Neural progenitor cell (in vitro differentiated cells): ENCODE results near the gene SIPA1L3. TPM values are rescaled to one million over a fixed set of nuclear protein-coding genes. Genes with fewer than 3 reads are reported as not detected.

Experiments
- DNase-seq: peaks from one replicate; pipeline ENCODE4 v3.0.0-alpha.2; 2016; ENCODE audit warnings: low spot score
- H2AFZ ChIP-seq: fragments of 200-600 bp; sonication (generic); replicated peaks from 2 replicates; pipeline ENCODE4 v1.6.1; 2016; ENCODE audit warnings: antibody characterized with exemption
- H3F3A ChIP-seq: fragments of 200-600 bp; sonication (generic); 2 replicates; pipeline ENCODE4 v1.6.1; 2016; ENCODE audit warnings: antibody characterized with exemption, low read depth
- H3K27ac ChIP-seq: fragments of 200-600 bp; sonication (generic); 2 replicates; pipeline ENCODE4 v1.5.1; 2016; ENCODE audit warnings: mild to moderate bottlenecking
- H3K27me3 ChIP-seq: fragments of 200-600 bp; sonication (generic); 2 replicates; pipeline ENCODE4 v1.6.1; 2016; ENCODE audit warnings: mild to moderate bottlenecking, moderate library complexity
- H3K36me3 ChIP-seq: fragments of 200-600 bp; sonication (generic); 2 replicates; pipeline ENCODE4 v1.5.1; 2016
- H3K4me1 ChIP-seq: fragments of 200-600 bp; sonication (generic); 2 replicates; pipeline ENCODE4 v1.6.1; 2016; ENCODE audit warnings: mixed run types
- H3K4me2 ChIP-seq: fragments of 200-600 bp; sonication (generic); 2 replicates; pipeline ENCODE4 v1.6.1; 2016
- H3K4me3 ChIP-seq: fragments of 200-600 bp; sonication (generic); 2 replicates; pipeline ENCODE4 v1.5.1; 2016
- H3K79me2 ChIP-seq: fragments of 200-600 bp; sonication (generic); 2 replicates; pipeline ENCODE4 v1.6.1; 2016; ENCODE audit warnings: low read depth
- H3K9ac ChIP-seq: fragments of 200-600 bp; sonication (generic); 2 replicates; pipeline ENCODE4 v1.6.1; 2016
- H3K9me3 ChIP-seq: fragments of 200-600 bp; sonication (generic); 2 replicates; pipeline ENCODE4 v1.5.1; 2016; ENCODE audit warnings: low read depth
- H4K20me1 ChIP-seq: fragments of 200-600 bp; sonication (generic); 2 replicates; pipeline ENCODE4 v1.6.1; 2016; ENCODE audit warnings: low read depth
- H3K27ac Mint-ChIP-seq: 3 replicates; pipeline ENCODE4 v1.8.0; 2021; ENCODE audit warnings: mixed read lengths
- H3K27me3 Mint-ChIP-seq: 2 replicates; pipeline ENCODE4 v1.8.0; 2022; ENCODE audit warnings: low read depth, mild to moderate bottlenecking, inconsistent platforms, moderate library complexity, mixed read lengths; ENCODE audit not compliant: insufficient read depth
- H3K36me3 Mint-ChIP-seq: 3 replicates; pipeline ENCODE4 v1.8.0; 2021; ENCODE audit warnings: mixed read lengths
- H3K4me1 Mint-ChIP-seq: 3 replicates; pipeline ENCODE4 v1.8.0; 2021; ENCODE audit warnings: mixed read lengths
- H3K4me3 Mint-ChIP-seq: 3 replicates; pipeline ENCODE4 v1.8.0; 2021; ENCODE audit warnings: mild to moderate bottlenecking, moderate library complexity, mixed read lengths
- H3K9me3 Mint-ChIP-seq: 3 replicates; pipeline ENCODE4 v1.8.0; 2020; ENCODE audit warnings: mixed read lengths
- CTCF ChIP-seq: fragments of 200-600 bp; sonication (generic); IDR thresholded peaks from 2 replicates; pipeline ENCODE4 v1.5.1; 2017; ENCODE audit warnings: antibody characterized with exemption, mild to moderate bottlenecking
- EZH2 ChIP-seq: fragments of 200-600 bp; sonication (generic); IDR thresholded peaks from 2 replicates; pipeline ENCODE4 v1.6.1; 2017; ENCODE audit warnings: antibody characterized with exemption, mild to moderate bottlenecking, moderate library complexity
- EZH2phosphoT487 ChIP-seq: fragments of 200-600 bp; sonication (generic); IDR thresholded peaks from 2 replicates; pipeline ENCODE4 v1.6.1; 2017; ENCODE audit warnings: antibody characterized with exemption
- total RNA-seq: library from RNA; depleted of rRNA; stranded (reverse); fragments of >200 nt; gene quantifications from 2 replicates; pipeline ENCODE4 v1.2.3, GENCODE V29; 2015; ENCODE audit warnings: low replicate concordance

The SIPA1L3 gene
- total RNA-seq, 1 donor from 2014 or later, result 19.2 TPM

GRCh38 chr19:37998801-37999308 lies 91.8 kb downstream of the SIPA1L3 start:
- Histone ChIP-seq H3K27ac (no peak overlapping the region), H3K4me1 (peaks cover 11% of the 10 kb centered on the region), H3K79me2 (peaks cover 36% of the 10 kb centered on the region), H3K4me2 (no peak overlapping the region), H4K20me1 (no peaks in the 10 kb centered on the region), H3K9ac (no peak overlapping the region), H3K36me3 (no peaks in the 10 kb centered on the region), H2AFZ (no peak overlapping the region), H3K9me3 (no peaks in the 10 kb centered on the region), H3K4me3 (no peak overlapping the region), H3F3A (peaks cover 22% of the 10 kb centered on the region), H3K27me3 (no peaks in the 10 kb centered on the region)
- H3K9me3 Mint-ChIP-seq, result no peaks in the 10 kb centered on the region
- H3K27me3 Mint-ChIP-seq, result peaks cover 4% of the 10 kb centered on the region
- TF ChIP-seq EZH2phosphoT487 (no peak), EZH2 (no peak), CTCF (no peak)
- H3K27ac Mint-ChIP-seq, result no peak overlapping the region
- no peaks in the 10 kb centered on the region for H3K36me3 Mint-ChIP-seq
- no peak for DNase-seq
- peaks cover 8% of the 10 kb centered on the region for H3K4me1 Mint-ChIP-seq
- no peak overlapping the region for H3K4me3 Mint-ChIP-seq

- no peak overlapping the region for H3K4me3 ChIP-seq
- no peaks in the 10 kb centered on the region for H3K27me3 ChIP-seq
- no peak overlapping the region for H3K27ac Mint-ChIP-seq
- no peak overlapping the region for H3K27ac ChIP-seq
- peaks cover 8% of the 10 kb centered on the region for H3K4me1 Mint-ChIP-seq
- H3K79me2 ChIP-seq, result peaks cover 36% of the 10 kb centered on the region
- no peak overlapping the region for H3K4me2 ChIP-seq
- no peaks in the 10 kb centered on the region for H3K36me3 Mint-ChIP-seq
- H3K9ac ChIP-seq, result no peak overlapping the region
- H3K9me3 ChIP-seq, result no peaks in the 10 kb centered on the region
- H3K4me3 Mint-ChIP-seq, result no peak overlapping the region
- peaks cover 17% of the 10 kb centered on the region for H3K4me1 ChIP-seq
- H2AFZ ChIP-seq, result no peak overlapping the region
- no peak for DNase-seq
- H3F3A ChIP-seq, result peaks cover 29% of the 10 kb centered on the region
- TF ChIP-seq EZH2phosphoT487 (no peak), CTCF (no peak), EZH2 (no peak)
- no peaks in the 10 kb centered on the region for H4K20me1 ChIP-seq
- H3K36me3 ChIP-seq, result no peaks in the 10 kb centered on the region
- peaks cover 2% of the 10 kb centered on the region for H3K27me3 Mint-ChIP-seq
- H3K9me3 Mint-ChIP-seq, result no peaks in the 10 kb centered on the region
These were observed 92.6 kb downstream of the SIPA1L3 start for GRCh38 chr19:37999309-38000213.

- Histone ChIP-seq H3K27ac (no peak overlapping the region), H3K9me3 (no peaks in the 10 kb centered on the region), H3K27me3 (no peaks in the 10 kb centered on the region), H3K4me3 (no peak overlapping the region), H3F3A (peaks cover 40% of the 10 kb centered on the region), H3K4me1 (peaks cover 28% of the 10 kb centered on the region), H4K20me1 (no peaks in the 10 kb centered on the region), H3K4me2 (no peak overlapping the region), H3K36me3 (no peaks in the 10 kb centered on the region), H2AFZ (no peak overlapping the region), H3K79me2 (peaks cover 47% of the 10 kb centered on the region), H3K9ac (no peak overlapping the region)
- H3K9me3 Mint-ChIP-seq, result no peaks in the 10 kb centered on the region
- H3K4me3 Mint-ChIP-seq, result no peak overlapping the region
- H3K27ac Mint-ChIP-seq, result no peak overlapping the region
- H3K4me1 Mint-ChIP-seq, result peaks cover 8% of the 10 kb centered on the region
- no peaks in the 10 kb centered on the region for H3K36me3 Mint-ChIP-seq
- no peak for TF ChIP-seq CTCF
- no peak for TF ChIP-seq EZH2phosphoT487
- TF ChIP-seq EZH2, result no peak
- no peak for DNase-seq
- peaks cover 2% of the 10 kb centered on the region for H3K27me3 Mint-ChIP-seq
These were observed 94.3 kb downstream of the SIPA1L3 start for GRCh38 chr19:38001158-38001781.
